Ascending aorta (tissue), 2 donors: ENCODE results near the gene PID1. TPM values are rescaled to one million over a fixed set of nuclear protein-coding genes. Genes with fewer than 3 reads are reported as not detected.

Experiments used
- DNase-seq, 2 donors: peaks; one replicate each; pipeline ENCODE4 v3.0.0-alpha.2; 2019; ENCODE audit warnings: low spot score in 2 of 2
- H3K27ac ChIP-seq, 2 donors: fragments of 200-600 bp; sonication (generic); one replicate each; pipeline ENCODE4 v1.5.1; 2016 to 2017; ENCODE audit warnings: mild to moderate bottlenecking in 1 of 2
- H3K27me3 ChIP-seq: fragments of 200-600 bp; sonication (generic); one replicate; pipeline ENCODE4 v1.5.1; 2017
- H3K36me3 ChIP-seq, 2 donors: fragments of 200-600 bp; sonication (generic); one replicate each; pipeline ENCODE4 v1.5.1; 2016
- H3K4me1 ChIP-seq, 2 donors: fragments of 200-600 bp; sonication (generic); one replicate each; pipeline ENCODE4 v1.5.1; 2016 to 2017; ENCODE audit warnings: mild to moderate bottlenecking in 1 of 2
- H3K4me3 ChIP-seq, 2 donors: fragments of 200-600 bp; sonication (generic); one replicate each; pipeline ENCODE4 v1.5.1; 2016 to 2017; ENCODE audit warnings: mild to moderate bottlenecking in 1 of 2
- H3K9me3 ChIP-seq, 2 donors: fragments of 200-600 bp; sonication (generic); one replicate each; pipeline ENCODE4 v1.5.1; 2016
- CTCF ChIP-seq, 3 experiments: fragments of 200-600 bp in 2 of 3; fragments of 450-650 bp in 1 of 3; sonication (generic) in 2 of 3; IDR thresholded peaks; one replicate each; pipeline ENCODE4 v1.5.1; 2016 to 2019; ENCODE audit warnings: antibody characterized with exemption in 3 of 3, mild to moderate bottlenecking in 1 of 3, moderate library complexity in 1 of 3
- intact Hi-C: fragments of 100-400 bp; cut with DNase I; formaldehyde crosslinking; loops from one replicate; pipeline ENCODE4 v1.15.1; 2023
- total RNA-seq: library from RNA; depleted of rRNA; stranded (reverse); fragments of >200 nt; gene quantifications from one replicate; pipeline ENCODE4 v1.1.0, GENCODE V29; 2016

PID1 gene
- total RNA-seq, 1 donor from 2014 or later: 38.4 TPM

DNA sequence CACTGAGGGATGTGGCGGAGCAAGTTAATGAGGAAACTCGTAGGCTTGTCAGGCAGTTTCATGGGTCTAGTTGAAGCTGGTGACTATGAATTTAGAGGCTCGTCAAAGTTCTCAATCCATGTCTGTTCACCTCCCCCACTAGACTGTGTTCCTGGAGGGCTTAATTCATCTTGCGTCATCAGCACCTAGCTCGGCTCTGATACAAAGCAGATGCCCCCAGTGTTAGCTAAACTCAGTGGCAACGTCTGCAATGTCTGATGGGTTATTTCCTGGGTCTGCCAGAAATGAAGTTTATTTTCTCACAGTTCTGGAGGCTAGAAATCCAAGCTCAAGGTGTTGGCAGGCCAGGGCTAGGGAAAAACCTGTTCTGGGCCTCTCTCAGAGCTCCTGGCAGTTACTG, 140.6 kb downstream of the PID1 start:
- DNase-seq: no peak
- Histone ChIP-seq H3K4me1 (peaks cover 0 to 15% of the 10 kb centered on the region in 2 donors), H3K9me3 (no peaks in the 10 kb centered on the region), H3K27me3 (no peaks in the 10 kb centered on the region), H3K27ac (peak overlapping the region; percentile 43 to 49), H3K4me3 (no peak overlapping the region), H3K36me3 (peaks cover 0 to 8% of the 10 kb centered on the region in 2 donors)
- no peak for TF ChIP-seq CTCF (IDR thresholded peaks at IDR 0.05)
- intact Hi-C loops: loop anchor here (5.0 to 10.0 kb wide), 2 partner anchors 314 to 457 kb away; no protein-coding TSS in a partner anchor

DNA sequence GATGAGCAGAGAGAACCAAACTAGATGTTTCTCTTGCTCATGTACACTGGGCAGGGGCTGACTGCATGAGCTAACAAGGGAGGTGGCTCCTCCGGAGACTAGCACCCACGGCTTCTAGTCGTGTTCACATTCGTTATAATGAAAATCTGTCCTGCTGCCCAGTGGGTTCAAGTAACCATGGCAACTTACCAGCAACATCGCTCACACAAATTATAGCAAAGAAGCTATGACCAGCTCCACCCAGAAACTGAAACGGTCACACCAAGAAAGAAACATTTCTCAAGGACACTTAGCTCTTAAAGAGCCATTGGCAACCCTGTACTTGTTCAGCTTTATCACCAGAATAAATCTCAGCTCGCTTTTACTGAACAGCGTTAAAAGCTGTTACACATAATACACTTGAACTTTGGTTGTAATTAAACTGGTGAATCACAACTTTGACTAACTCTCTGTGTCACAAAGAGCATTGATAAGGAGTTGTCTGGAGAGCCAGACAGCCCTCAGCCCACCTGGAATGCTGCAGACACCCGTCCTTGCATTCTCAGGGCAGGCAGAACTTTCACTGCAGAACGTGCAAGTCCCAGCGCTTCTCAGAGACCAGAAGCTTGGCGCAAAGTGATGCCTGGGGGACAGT, 141.2 kb downstream of the PID1 start:
- H3K4me3 ChIP-seq: peak overlapping the region; percentile 11 to 29
- intact Hi-C loops: loop anchor here (5.0 to 10.0 kb wide), 2 partner anchors 315 to 457 kb away; no protein-coding TSS in a partner anchor
- H3K27ac ChIP-seq: peak overlapping the region; percentile 43 to 49
- DNase-seq: no peak
- no peak for TF ChIP-seq CTCF (IDR thresholded peaks at IDR 0.05)
- H3K27me3 ChIP-seq: no peaks in the 10 kb centered on the region
- peaks cover 0 to 15% of the 10 kb centered on the region in 2 donors for H3K4me1 ChIP-seq
- H3K9me3 ChIP-seq: peaks cover 0 to 4% of the 10 kb centered on the region in 2 donors
- H3K36me3 ChIP-seq: peaks cover 0 to 3% of the 10 kb centered on the region in 2 donors

DNA sequence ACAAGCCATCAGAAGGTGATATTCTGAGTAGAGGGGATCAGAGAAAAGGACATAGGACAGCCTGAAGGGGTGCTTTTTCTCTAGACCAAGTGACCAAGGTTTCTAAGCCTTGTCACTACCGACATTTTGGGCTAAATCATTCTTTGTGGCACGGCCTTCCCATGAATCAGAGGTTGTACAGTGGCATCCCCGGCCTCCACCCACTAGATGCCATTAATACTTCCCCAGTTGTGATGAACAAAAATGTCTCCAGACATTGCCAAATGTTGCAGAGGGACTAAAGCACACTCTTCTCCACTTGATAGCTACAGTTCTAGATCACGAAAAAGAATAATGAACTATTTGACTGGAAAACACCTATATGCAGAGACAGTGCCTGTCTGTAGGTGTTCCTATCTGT, 143.6 kb downstream of the PID1 start:
- H3K27ac ChIP-seq: no peak overlapping the region
- no peak overlapping the region for H3K4me3 ChIP-seq
- no peak for TF ChIP-seq CTCF (IDR thresholded peaks at IDR 0.05)
- peaks cover 0 to 4% of the 10 kb centered on the region in 2 donors for H3K9me3 ChIP-seq
- no peak for DNase-seq
- intact Hi-C loops: no loop called here
- peaks cover 0 to 9% of the 10 kb centered on the region in 2 donors for H3K36me3 ChIP-seq
- peaks cover 0 to 12% of the 10 kb centered on the region in 2 donors for H3K4me1 ChIP-seq
- H3K27me3 ChIP-seq: no peaks in the 10 kb centered on the region

DNA sequence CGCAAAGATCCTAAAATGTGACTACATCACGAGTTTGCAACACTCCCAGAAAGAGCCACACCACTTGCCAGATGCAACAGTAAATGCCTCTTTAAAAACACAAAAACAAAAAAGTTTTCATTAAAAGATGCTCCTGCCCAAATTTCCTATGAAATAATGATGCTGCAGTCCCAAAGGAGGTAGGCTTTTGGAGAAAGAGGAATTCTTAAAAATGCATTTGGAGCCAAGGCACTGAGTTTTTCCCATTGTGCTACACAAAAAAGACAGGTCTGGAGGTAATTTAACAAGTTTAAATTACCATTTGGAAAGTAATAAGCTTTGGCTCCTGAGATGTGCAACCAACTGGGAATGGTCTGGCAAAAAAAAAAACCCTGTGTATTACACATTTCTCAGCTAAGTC, 145.0 kb downstream of the PID1 start:
- H3K4me3 ChIP-seq: no peak overlapping the region
- no peaks in the 10 kb centered on the region for H3K27me3 ChIP-seq
- no peak overlapping the region for H3K27ac ChIP-seq
- TF ChIP-seq CTCF (IDR thresholded peaks at IDR 0.05): no peak
- peaks cover 0 to 9% of the 10 kb centered on the region in 2 donors for H3K36me3 ChIP-seq
- H3K9me3 ChIP-seq: peaks cover 0 to 4% of the 10 kb centered on the region in 2 donors
- H3K4me1 ChIP-seq: peaks cover 0 to 12% of the 10 kb centered on the region in 2 donors
- DNase-seq: no peak
- intact Hi-C loops: no loop called here

DNA sequence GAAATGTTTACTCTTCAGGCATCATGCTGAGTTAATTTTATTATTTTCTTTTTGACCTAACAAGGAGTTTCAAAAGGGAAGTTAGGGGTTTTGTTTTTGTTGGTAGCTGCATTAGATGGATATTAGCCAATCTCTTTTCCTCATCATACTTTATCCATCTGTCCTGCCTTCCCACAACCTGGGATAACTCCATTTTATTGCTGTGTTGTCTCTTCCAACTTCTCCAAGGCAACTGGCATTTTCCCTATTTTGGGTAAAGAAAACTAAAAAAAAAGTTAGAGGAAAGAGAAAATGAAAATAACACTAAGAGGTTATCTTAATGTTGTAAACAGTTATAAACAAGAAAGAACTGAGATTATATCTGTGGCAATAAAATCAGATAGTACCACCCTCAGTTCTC, 147.0 kb downstream of the PID1 start:
- DNase-seq: no peak
- Histone ChIP-seq H3K27me3 (no peaks in the 10 kb centered on the region), H3K9me3 (peaks cover 0 to 4% of the 10 kb centered on the region in 2 donors), H3K4me3 (no peak overlapping the region), H3K4me1 (no peaks in the 10 kb centered on the region), H3K27ac (no peak overlapping the region), H3K36me3 (peaks cover 0 to 9% of the 10 kb centered on the region in 2 donors)
- intact Hi-C loops: no loop called here
- no peak for TF ChIP-seq CTCF (IDR thresholded peaks at IDR 0.05)
